Measurements from ENCODE around the gene DSCAM.

Gene DSCAM

GRCh38 chr21:40074710-40075109, 772.2 kb downstream of the DSCAM start:
- TF ChIP-seq CTCF (IDR thresholded peaks at IDR 0.05; ENCODE audit: low read length, missing control alignments) = no peak
- DNase-seq (ENCODE audit: low read depth) = no peak
- H3K4me3 ChIP-seq (replicated peaks; ENCODE audit: low read depth, low read length) = no peak overlapping the region

- no peak overlapping the region for H3K4me3 ChIP-seq (replicated peaks; ENCODE audit: low read depth, low read length)
- no peak for TF ChIP-seq CTCF (IDR thresholded peaks at IDR 0.05; ENCODE audit: low read length, missing control alignments)
- no peak for DNase-seq (ENCODE audit: low read depth)
Observed at GRCh38 chr21:40074198-40074597, 772.8 kb downstream of the DSCAM start.

- no peak for TF ChIP-seq CTCF (IDR thresholded peaks at IDR 0.05; ENCODE audit: low read length, missing control alignments)
- H3K4me3 ChIP-seq (replicated peaks; ENCODE audit: low read depth, low read length) = no peak overlapping the region
- no peak for DNase-seq (ENCODE audit: low read depth)
Observed at GRCh38 chr21:40073642-40074041, 773.3 kb downstream of the DSCAM start.

GRCh38 chr21:40070871-40071270, 776.1 kb downstream of the DSCAM start:
- TF ChIP-seq CTCF (IDR thresholded peaks at IDR 0.05; ENCODE audit: low read length, missing control alignments) = no peak
- no peak overlapping the region for H3K4me3 ChIP-seq (replicated peaks; ENCODE audit: low read depth, low read length)
- no peak for DNase-seq (ENCODE audit: low read depth)

- no peak for TF ChIP-seq CTCF (IDR thresholded peaks at IDR 0.05; ENCODE audit: low read length, missing control alignments)
- H3K4me3 ChIP-seq (replicated peaks; ENCODE audit: low read depth, low read length) = no peak overlapping the region
- no peak for DNase-seq (ENCODE audit: low read depth)
Observed at GRCh38 chr21:40067751-40068150, 779.2 kb downstream of the DSCAM start.

- no peak for TF ChIP-seq CTCF (IDR thresholded peaks at IDR 0.05; ENCODE audit: low read length, missing control alignments)
- H3K4me3 ChIP-seq (replicated peaks; ENCODE audit: low read depth, low read length) = no peak overlapping the region
- no peak for DNase-seq (ENCODE audit: low read depth)
Observed at GRCh38 chr21:40066221-40066620, 780.7 kb downstream of the DSCAM start.

GRCh38 chr21:40060083-40060677, 786.8 kb downstream of the DSCAM start:
- no peak for DNase-seq (ENCODE audit: low read depth)
- no peak for TF ChIP-seq CTCF (IDR thresholded peaks at IDR 0.05; ENCODE audit: low read length, missing control alignments)
- no peak overlapping the region for H3K4me3 ChIP-seq (replicated peaks; ENCODE audit: low read depth, low read length)
